HepG2 (cell line): Measurements from ENCODE around the gene ANKRD40CL.

ENCODE experiments used
- CBFB ChIP-seq: sonication (generic); formaldehyde crosslinking; IDR thresholded peaks from 2 replicates; pipeline ENCODE4 v1.4.0; 2020; ENCODE audit warnings: missing genetic modification reagents
- EP300 ChIP-seq, 3 experiments: sonication (generic) in 1 of 3; formaldehyde crosslinking in 1 of 3; IDR thresholded peaks; 2 replicates each; pipeline versions ENCODE4 v1.5.1 to v1.6.1; 2011 to 2020; ENCODE audit warnings: low read depth in 2 of 3, low read length in 2 of 3, borderline replicate concordance in 1 of 3, improper control_type of control experiment in 1 of 3, mild to moderate bottlenecking in 1 of 3, missing genetic modification reagents in 1 of 3, moderate library complexity in 1 of 3
- EZH2 ChIP-seq: conservative IDR thresholded peaks from 2 replicates; pipeline ENCODE4 v1.6.1; 2012; ENCODE audit warnings: mild to moderate bottlenecking, low read depth, low read length, moderate library complexity
- KDM1A ChIP-seq: IDR thresholded peaks from 2 replicates; pipeline ENCODE4 v1.6.1; 2016; ENCODE audit warnings: missing compliant biosample characterization
- MAZ ChIP-seq, 2 experiments: sonication (generic) in 1 of 2; formaldehyde crosslinking in 1 of 2; IDR thresholded peaks; 2 replicates each; pipeline versions ENCODE4 v1.5.0 to v1.6.1; 2012 to 2020; ENCODE audit warnings: low read depth in 2 of 2, mild to moderate bottlenecking in 2 of 2, borderline replicate concordance in 1 of 2, improper control_type of control experiment in 1 of 2, low read length in 1 of 2, missing genetic modification reagents in 1 of 2, moderate library complexity in 1 of 2
- SALL1 ChIP-seq: sonication (generic); formaldehyde crosslinking; IDR thresholded peaks from 2 replicates; pipeline ENCODE4 v1.8.0; 2022; ENCODE audit warnings: mild to moderate bottlenecking, missing genetic modification reagents
- ZBTB33 ChIP-seq: sonication (generic); formaldehyde crosslinking; IDR thresholded peaks from 2 replicates; pipeline ENCODE4 v1.4.0; 2020; ENCODE audit warnings: missing genetic modification reagents
- ZNF766 ChIP-seq: sonication (generic); formaldehyde crosslinking; IDR thresholded peaks from 2 replicates; pipeline ENCODE4 v1.5.0; 2020; ENCODE audit warnings: missing genetic modification reagents, borderline replicate concordance

- TF ChIP-seq CBFB (CRISPR knock-in tag), result no peak
- TF ChIP-seq SALL1 (CRISPR knock-in tag), result no peak
- TF ChIP-seq EP300 (IDR thresholded peaks at IDR 0.05; ENCODE audit: low read depth in 2 of 2, low read length in 2 of 2), result no peak
- TF ChIP-seq EP300 (CRISPR knock-in tag; IDR thresholded peaks at IDR 0.05; ENCODE audit: borderline replicate concordance), result no peak
- TF ChIP-seq KDM1A (CRISPR knock-in tag), result no peak
- no peak for TF ChIP-seq EZH2
- no peak for TF ChIP-seq MAZ (IDR thresholded peaks at IDR 0.05; ENCODE audit: borderline replicate concordance, low read depth, low read length)
- no peak for TF ChIP-seq MAZ (CRISPR knock-in tag; IDR thresholded peaks at IDR 0.05; ENCODE audit: low read depth)
- TF ChIP-seq ZBTB33, result no peak
- no peak for TF ChIP-seq ZNF766 (CRISPR knock-in tag)
Observed at GRCh38 chr17:50721194-50722010, 45.9 kb downstream of the ANKRD40CL start.
